ENCODE data around the gene CD58.
A peak's percentile ranks its signal among the peaks of the same experiment; 100 is the strongest.

Gene CD58

GRCh38 chr1:116538544-116538943, 32.3 kb downstream of the CD58 start (continued):
- TF ChIP-seq ZNF768 (tag by site-specific recombination; IDR thresholded peaks at IDR 0.05) = no peak
- 0 out of 2 replicates have a peak, but pooled peaks have one; percentile 42 for TF ChIP-seq ATF2 (tag by site-specific recombination; IDR thresholded peaks at IDR 0.05; ENCODE audit: low read depth)
- peak; percentile 78 for TF ChIP-seq ZNF366 (tag by site-specific recombination; conservative IDR thresholded peaks at IDR 0.05)
- no peak for TF ChIP-seq ZNF10 (tag by site-specific recombination; IDR thresholded peaks at IDR 0.05)
- TF ChIP-seq ZNF416 (tag by site-specific recombination; IDR thresholded peaks at IDR 0.05) = no peak
- TF ChIP-seq HIC1 (tag by site-specific recombination; IDR thresholded peaks at IDR 0.05) = 0 out of 2 replicates have a peak, but pooled peaks have one; percentile 15
- TF ChIP-seq ZNF558 (tag by site-specific recombination; IDR thresholded peaks at IDR 0.05) = no peak
- TF ChIP-seq ZFP3 (tag by site-specific recombination; IDR thresholded peaks at IDR 0.05; ENCODE audit: low read depth) = no peak
- TF ChIP-seq PRDM2 (tag by site-specific recombination; IDR thresholded peaks at IDR 0.05; ENCODE audit: borderline replicate concordance) = no peak

- no peak overlapping the region for H3K27ac ChIP-seq (ENCODE audit: extremely low read depth, low read depth, low read length)
- H3K4me1 ChIP-seq (ENCODE audit: control insufficient read depth, insufficient read depth, low read length) = no peaks in the 10 kb centered on the region
- no peak overlapping the region for H3K4me3 ChIP-seq (ENCODE audit: low read depth, low read length)
- H3K36me3 ChIP-seq (ENCODE audit: control insufficient read depth in 2 of 2, insufficient read depth in 1 of 2, low read length in 2 of 2) = peaks cover 0 to 32% of the 10 kb centered on the region in 2 experiments; a peak in 1 of 3 replicates
- POLR2A ChIA-PET = no interaction called here
- no peak for TF ChIP-seq ZNF2 (tag by site-specific recombination; IDR thresholded peaks at IDR 0.05)
- TF ChIP-seq ZNF530 (tag by site-specific recombination; IDR thresholded peaks at IDR 0.05; ENCODE audit: low read depth) = no peak
- no peak for TF ChIP-seq HIC1 (tag by site-specific recombination; IDR thresholded peaks at IDR 0.05)
- TF ChIP-seq REPIN1 (tag by site-specific recombination; IDR thresholded peaks at IDR 0.05; ENCODE audit: low read depth) = no peak
- TF ChIP-seq OSR2 (tag by site-specific recombination; IDR thresholded peaks at IDR 0.05) = no peak
- no peak for TF ChIP-seq ZNF645 (tag by site-specific recombination; IDR thresholded peaks at IDR 0.05)
- TF ChIP-seq ZNF837 (tag by site-specific recombination; IDR thresholded peaks at IDR 0.05) = no peak
- H3K9me3 ChIP-seq (ENCODE audit: control insufficient read depth, insufficient read depth, low read depth, low read length) = no peaks in the 10 kb centered on the region
- CTCF ChIA-PET = no interaction called here
Observed at GRCh38 chr1:116537898-116538297, 32.9 kb downstream of the CD58 start.

All from HEK293 (cell line).